GM18502 (cell line): Measurements from ENCODE around the gene ARAP3.

Experiments
- ATAC-seq: cut with Tn5 transposase; IDR thresholded peaks from one replicate; pipeline ENCODE4 v1.9.1; 2021; ENCODE audit warnings: mild to moderate bottlenecking; ENCODE audit not compliant: unreplicated experiment, poor library complexity

The ARAP3 gene

GRCh38 chr5:141649056-141649688 lies 32.9 kb downstream of the ARAP3 start:
- no peak for ATAC-seq

GRCh38 chr5:141647851-141648250 lies 34.2 kb downstream of the ARAP3 start:
- ATAC-seq: no peak

- ATAC-seq: no peak
These were observed 34.8 kb downstream of the ARAP3 start for GRCh38 chr5:141647242-141647641.

- ATAC-seq: no peak
These were observed 36.0 kb downstream of the ARAP3 start for GRCh38 chr5:141646026-141646425.

GRCh38 chr5:141641634-141642267 lies 40.3 kb downstream of the ARAP3 start:
- peak; percentile 59 for ATAC-seq

- ATAC-seq: no peak
These were observed 41.3 kb downstream of the ARAP3 start for GRCh38 chr5:141640698-141641097.

GRCh38 chr5:141640051-141640415 lies 42.0 kb downstream of the ARAP3 start:
- no peak for ATAC-seq

GRCh38 chr5:141639357-141640050 lies 42.5 kb downstream of the ARAP3 start:
- ATAC-seq: no peak

- ATAC-seq: no peak
These were observed 43.3 kb downstream of the ARAP3 start for GRCh38 chr5:141638771-141639170.

GRCh38 chr5:141637767-141638419 lies 44.1 kb downstream of the ARAP3 start:
- ATAC-seq: peak; percentile 33

- peak; percentile 35 for ATAC-seq
These were observed 44.8 kb downstream of the ARAP3 start for GRCh38 chr5:141637123-141637766.

- ATAC-seq: peak; percentile 73
These were observed 45.5 kb downstream of the ARAP3 start, which contains the start of the genes HDAC3 and RELL2 for GRCh38 chr5:141636413-141637122. Gene HDAC3, minus strand, starts transcription at chr5:141636849. Its CDS starts 59 bp downstream, at chr5:141636790. Gene RELL2, plus strand, starts transcription at chr5:141636997. Its CDS starts 1,229 bp downstream, at chr5:141638226.

- no peak for ATAC-seq
These were observed 46.0 kb downstream of the ARAP3 start for GRCh38 chr5:141636106-141636412.

GRCh38 chr5:141635646-141636045 lies 46.4 kb downstream of the ARAP3 start:
- no peak for ATAC-seq

- no peak for ATAC-seq
These were observed 47.3 kb downstream of the ARAP3 start for GRCh38 chr5:141634720-141635119.

- peak; percentile 74 for ATAC-seq
These were observed 48.0 kb downstream of the ARAP3 start for GRCh38 chr5:141633871-141634561.

GRCh38 chr5:141632650-141633049 lies 49.4 kb downstream of the ARAP3 start:
- ATAC-seq: no peak

GRCh38 chr5:141630570-141631140 lies 51.4 kb downstream of the ARAP3 start:
- no peak for ATAC-seq

- ATAC-seq: no peak
These were observed 53.7 kb downstream of the ARAP3 start for GRCh38 chr5:141628175-141628788.
